AG04449 (cell line): ENCODE data around the gene TLE1.

Source experiments
- CTCF ChIA-PET: fragments of 350-600 bp; formaldehyde crosslinking; extraction: SDS; loops from one replicate; lab custom pipeline; 2021; ENCODE audit warnings: antibody characterized with exemption; lab: Yijun Ruan, JAX
- POLR2A ChIA-PET: fragments of 400-600, 350-600 bp; formaldehyde crosslinking; extraction: SDS; loops from one replicate; lab custom pipeline; 2020; ENCODE audit warnings: antibody characterized with exemption, inconsistent platforms; lab: Yijun Ruan, JAX
- DNase-seq: peaks from one replicate; pipeline ENCODE4 v3.0.0-alpha.2; 2010; ENCODE audit warnings: low read depth, low spot score
- H3K4me3 ChIP-seq: 2 replicates; pipeline ENCODE4 v1.5.1; 2011; ENCODE audit warnings: low read depth, mild to moderate bottlenecking, control low read depth, low read length
- TF ChIP-seq, protein P1 (sequence below): IDR thresholded peaks from one replicate; pipeline ENCODE4 v1.5.1; 2011; ENCODE audit warnings: mild to moderate bottlenecking, moderate library complexity, low read length, control low read depth, inconsistent platforms; ENCODE audit not compliant: insufficient read depth; ENCODE audit errors: missing control alignments

The TLE1 gene

DNA sequence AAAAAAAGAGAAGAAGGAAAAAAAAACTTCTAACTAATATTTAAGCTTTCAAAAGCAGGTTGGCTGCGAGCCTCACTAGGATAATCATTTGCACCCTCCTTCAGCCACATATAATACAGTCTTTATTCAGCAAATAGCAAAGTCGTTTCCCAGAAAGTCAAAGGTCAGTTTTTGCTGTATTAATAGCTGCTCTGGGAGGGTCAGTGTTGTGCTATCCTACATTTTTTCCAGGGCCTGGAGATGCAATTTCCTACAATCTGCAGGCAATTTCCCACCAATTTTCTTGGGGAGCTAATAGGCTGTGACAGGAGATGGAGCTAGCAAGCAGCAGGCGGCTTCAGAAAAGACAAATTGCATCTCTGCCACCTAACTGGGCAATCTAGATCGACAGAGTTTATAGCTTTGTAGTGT, 136.8 kb downstream of the TLE1 start:
- CTCF ChIA-PET, result interaction anchor here (1.1 kb wide), 1 partner anchor 31 kb away, joined by 3 read pairs; no protein-coding TSS in a partner anchor
- POLR2A ChIA-PET, result no interaction called here
- DNase-seq, result no peak
- TF ChIP-seq, protein P1, sequence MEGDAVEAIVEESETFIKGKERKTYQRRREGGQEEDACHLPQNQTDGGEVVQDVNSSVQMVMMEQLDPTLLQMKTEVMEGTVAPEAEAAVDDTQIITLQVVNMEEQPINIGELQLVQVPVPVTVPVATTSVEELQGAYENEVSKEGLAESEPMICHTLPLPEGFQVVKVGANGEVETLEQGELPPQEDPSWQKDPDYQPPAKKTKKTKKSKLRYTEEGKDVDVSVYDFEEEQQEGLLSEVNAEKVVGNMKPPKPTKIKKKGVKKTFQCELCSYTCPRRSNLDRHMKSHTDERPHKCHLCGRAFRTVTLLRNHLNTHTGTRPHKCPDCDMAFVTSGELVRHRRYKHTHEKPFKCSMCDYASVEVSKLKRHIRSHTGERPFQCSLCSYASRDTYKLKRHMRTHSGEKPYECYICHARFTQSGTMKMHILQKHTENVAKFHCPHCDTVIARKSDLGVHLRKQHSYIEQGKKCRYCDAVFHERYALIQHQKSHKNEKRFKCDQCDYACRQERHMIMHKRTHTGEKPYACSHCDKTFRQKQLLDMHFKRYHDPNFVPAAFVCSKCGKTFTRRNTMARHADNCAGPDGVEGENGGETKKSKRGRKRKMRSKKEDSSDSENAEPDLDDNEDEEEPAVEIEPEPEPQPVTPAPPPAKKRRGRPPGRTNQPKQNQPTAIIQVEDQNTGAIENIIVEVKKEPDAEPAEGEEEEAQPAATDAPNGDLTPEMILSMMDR, result no peak
- no peak overlapping the region for H3K4me3 ChIP-seq

- TF ChIP-seq, protein P1, result no peak
- no peak overlapping the region for H3K4me3 ChIP-seq
- no peak for DNase-seq
- ChIA-PET CTCF (interaction anchor here (1.1 to 1.3 kb wide), 2 partner anchors 12 to 27 kb away, joined by 3 to 4 read pairs; no protein-coding TSS in a partner anchor), POLR2A (no interaction called here)
These were observed 139.2 kb downstream of the TLE1 start for GRCh38 chr9:81550207-81550583.

DNA sequence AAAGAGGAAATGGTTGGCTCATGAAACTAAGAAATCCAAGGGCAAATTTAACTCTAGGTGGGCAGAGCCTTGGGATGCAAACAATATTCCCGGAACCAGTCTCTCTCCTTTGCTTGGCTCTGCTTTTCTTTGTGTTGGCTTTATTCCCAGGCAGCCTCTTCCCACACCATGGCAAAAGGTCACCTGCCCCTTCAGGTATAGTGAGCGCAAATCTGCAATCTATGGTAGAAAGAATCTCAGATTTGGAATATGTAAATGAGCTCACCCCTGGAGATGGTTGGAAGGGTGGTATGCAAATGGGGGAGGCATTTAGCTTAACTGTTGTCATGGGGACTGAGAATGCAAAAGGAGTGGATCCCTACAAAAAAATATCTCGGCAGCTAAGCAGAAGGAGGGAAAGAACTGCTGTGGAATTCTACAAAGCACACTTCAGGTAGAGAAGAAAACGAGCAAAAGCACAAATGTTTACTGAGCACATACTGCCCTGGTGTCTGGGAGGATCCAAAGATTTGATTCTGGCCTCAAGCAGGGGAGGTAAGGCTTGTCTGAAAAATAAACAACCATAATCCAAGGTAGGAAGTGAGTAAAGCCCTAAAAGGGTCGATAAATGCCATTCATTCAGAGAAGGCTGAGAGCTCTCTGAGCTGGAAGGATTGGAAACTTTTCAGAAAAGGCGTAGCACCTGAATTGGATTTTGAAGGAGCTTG, 139.7 kb downstream of the TLE1 start:
- no peak overlapping the region for H3K4me3 ChIP-seq
- TF ChIP-seq, protein P1, result no peak
- CTCF ChIA-PET, result interaction anchor here (1.3 kb wide), 1 partner anchor 27 kb away, joined by 4 read pairs; no protein-coding TSS in a partner anchor
- POLR2A ChIA-PET, result no interaction called here
- no peak for DNase-seq

GRCh38 chr9:81548911-81549310, 140.4 kb downstream of the TLE1 start:
- H3K4me3 ChIP-seq, result no peak overlapping the region
- TF ChIP-seq, protein P1, result no peak
- ChIA-PET CTCF (no interaction called here), POLR2A (no interaction called here)
- no peak for DNase-seq

DNA sequence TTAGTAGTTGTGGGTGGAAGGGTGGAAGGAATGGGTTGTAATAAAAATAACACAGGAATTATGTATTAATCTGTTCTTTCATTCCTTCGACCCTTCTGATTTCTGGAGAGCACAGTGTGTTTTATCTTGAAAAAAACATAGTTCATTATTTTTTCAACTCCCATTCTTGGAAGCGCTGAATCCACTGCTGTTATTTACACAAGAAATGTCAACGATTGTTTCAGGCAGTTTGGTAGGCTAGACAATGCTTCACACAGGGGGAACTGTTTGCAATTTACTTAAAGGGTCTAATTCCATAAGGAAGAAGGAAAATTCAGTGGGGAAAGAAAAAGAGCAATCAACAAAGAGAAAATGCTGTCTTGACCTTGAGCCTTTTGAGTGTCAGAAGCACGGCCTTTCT, 142.9 kb downstream of the TLE1 start:
- no peak overlapping the region for H3K4me3 ChIP-seq
- POLR2A ChIA-PET, result no interaction called here
- DNase-seq, result no peak
- TF ChIP-seq, protein P1, result no peak
- CTCF ChIA-PET, result no interaction called here

- CTCF ChIA-PET, result interaction anchor here (2.1 to 2.5 kb wide), 2 partner anchors 21 to 142 kb away, joined by 4 to 6 read pairs; no protein-coding TSS in a partner anchor
These were observed 145.7 kb downstream of the TLE1 start for GRCh38 chr9:81543695-81544094.

More at GRCh38 chr9:81543695-81544094, 145.7 kb downstream of the TLE1 start:
- no peak overlapping the region for H3K4me3 ChIP-seq
- TF ChIP-seq, protein P1, result no peak
- no peak for DNase-seq
- POLR2A ChIA-PET, result no interaction called here
